ENCODE data around the gene ADAMTS19. TPM values are rescaled to one million over a fixed set of nuclear protein-coding genes. Genes with fewer than 3 reads are reported as not detected.

ADAMTS19 gene
- total and polyA plus RNA-seq, 11 donors = 0.16 to 1.2 (median 0.53) TPM; not detected in 3

DNA sequence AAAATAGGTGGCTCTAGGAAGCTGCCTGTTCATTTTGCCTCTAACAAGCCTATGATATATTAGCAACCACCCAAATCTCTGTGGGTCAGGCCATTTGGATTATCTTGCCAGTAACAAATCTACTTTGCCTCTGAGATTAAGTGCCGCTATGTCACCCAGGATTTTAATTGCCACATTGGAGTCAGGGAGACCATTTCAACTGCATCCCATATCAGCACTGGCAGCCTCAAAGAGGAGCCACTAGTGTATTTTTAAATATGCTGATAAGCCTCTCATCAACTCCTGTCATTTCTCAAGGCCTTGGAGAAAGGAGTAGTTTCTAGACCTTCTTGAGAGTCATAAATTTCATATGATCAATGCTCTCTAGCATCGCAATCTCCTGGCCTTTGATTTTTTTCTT lies 12.1 kb upstream of the ADAMTS19 start:
- Histone ChIP-seq H3K36me3 (no peaks in the 10 kb centered on the region), H3K27me3 (peaks cover 0 to 7% (median 0%) of the 10 kb centered on the region in 9 donors), H3K4me1 (no peaks in the 10 kb centered on the region), H3K27ac (no peak overlapping the region), H3K9me3 (no peaks in the 10 kb centered on the region), H3K4me3 (no peak overlapping the region)
- 57 to 70% (median 61%) methylated on average over 2 of the region's 2 CpGs for WGBS, 4 donors
- no peak for TF ChIP-seq POLR2A (IDR thresholded peaks at IDR 0.05)
- TF ChIP-seq, protein P1, sequence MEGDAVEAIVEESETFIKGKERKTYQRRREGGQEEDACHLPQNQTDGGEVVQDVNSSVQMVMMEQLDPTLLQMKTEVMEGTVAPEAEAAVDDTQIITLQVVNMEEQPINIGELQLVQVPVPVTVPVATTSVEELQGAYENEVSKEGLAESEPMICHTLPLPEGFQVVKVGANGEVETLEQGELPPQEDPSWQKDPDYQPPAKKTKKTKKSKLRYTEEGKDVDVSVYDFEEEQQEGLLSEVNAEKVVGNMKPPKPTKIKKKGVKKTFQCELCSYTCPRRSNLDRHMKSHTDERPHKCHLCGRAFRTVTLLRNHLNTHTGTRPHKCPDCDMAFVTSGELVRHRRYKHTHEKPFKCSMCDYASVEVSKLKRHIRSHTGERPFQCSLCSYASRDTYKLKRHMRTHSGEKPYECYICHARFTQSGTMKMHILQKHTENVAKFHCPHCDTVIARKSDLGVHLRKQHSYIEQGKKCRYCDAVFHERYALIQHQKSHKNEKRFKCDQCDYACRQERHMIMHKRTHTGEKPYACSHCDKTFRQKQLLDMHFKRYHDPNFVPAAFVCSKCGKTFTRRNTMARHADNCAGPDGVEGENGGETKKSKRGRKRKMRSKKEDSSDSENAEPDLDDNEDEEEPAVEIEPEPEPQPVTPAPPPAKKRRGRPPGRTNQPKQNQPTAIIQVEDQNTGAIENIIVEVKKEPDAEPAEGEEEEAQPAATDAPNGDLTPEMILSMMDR (IDR thresholded peaks at IDR 0.05) = no peak
- ATAC-seq = peak in 1 of 4 donors; percentile 39
- intact Hi-C loops (cut with DNase I) = no loop called here
- DNase-seq = no peak

GRCh38 chr5:129448654-129449053 lies 11.4 kb upstream of the ADAMTS19 start:
- H3K27ac ChIP-seq = no peak overlapping the region
- no peaks in the 10 kb centered on the region for H3K9me3 ChIP-seq
- no peaks in the 10 kb centered on the region for H3K36me3 ChIP-seq
- no peak for ATAC-seq
- intact Hi-C loops (cut with DNase I) = no loop called here
- H3K27me3 ChIP-seq = peaks cover 0 to 7% (median 0%) of the 10 kb centered on the region in 9 donors
- no peak for DNase-seq
- H3K4me1 ChIP-seq = no peaks in the 10 kb centered on the region
- no peak overlapping the region for H3K4me3 ChIP-seq
- 76 to 86% (median 81%) methylated on average over 4 of the region's 4 CpGs for WGBS, 4 donors
- TF ChIP-seq, protein P1 (IDR thresholded peaks at IDR 0.05) = no peak
- no peak for TF ChIP-seq POLR2A (IDR thresholded peaks at IDR 0.05)

GRCh38 chr5:129454461-129454860 lies 5.6 kb upstream of the ADAMTS19 start:
- no peak for DNase-seq
- intact Hi-C loops (cut with DNase I) = no loop called here
- 87 to 97% (median 91%) methylated on average over 2 of the region's 2 CpGs for WGBS, 4 donors

DNA sequence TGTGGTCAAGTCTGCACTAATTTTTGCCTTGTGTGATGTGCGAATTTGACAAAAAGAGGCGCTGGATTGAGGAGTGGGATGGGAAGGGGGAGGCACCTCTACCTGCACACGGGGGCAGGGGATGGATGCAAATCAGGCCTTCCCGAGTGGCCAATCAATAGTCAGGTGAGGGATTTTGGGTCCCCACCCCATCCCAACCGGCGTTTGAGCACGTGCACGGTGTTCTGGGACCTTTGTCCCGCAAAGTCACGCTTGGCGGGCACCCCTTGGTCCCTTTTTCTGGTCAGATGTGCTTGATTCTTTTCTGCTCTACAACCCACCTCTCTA lies 685 bp upstream of the ADAMTS19 start:
- H3K27me3 ChIP-seq = peaks cover 5 to 42% (median 13%) of the 10 kb centered on the region in 9 donors
- ATAC-seq = no peak
- intact Hi-C loops (cut with DNase I) = no loop called here

More at GRCh38 chr5:129454461-129454860, 5.6 kb upstream of the ADAMTS19 start:
- H3K36me3 ChIP-seq = no peaks in the 10 kb centered on the region
- H3K27me3 ChIP-seq = peaks cover 0 to 19% (median 1%) of the 10 kb centered on the region in 9 donors
- peaks cover 0 to 3% (median 0%) of the 10 kb centered on the region in 12 donors for H3K9me3 ChIP-seq
- H3K4me1 ChIP-seq = peaks cover 0 to under 1% (median 0%) of the 10 kb centered on the region in 12 donors
- H3K27ac ChIP-seq = no peak overlapping the region
- ATAC-seq = no peak
- TF ChIP-seq POLR2A (IDR thresholded peaks at IDR 0.05) = no peak
- TF ChIP-seq, protein P1 (IDR thresholded peaks at IDR 0.05) = no peak
- H3K4me3 ChIP-seq = no peak overlapping the region

More for the DNA sequence above, 685 bp upstream of the ADAMTS19 start:
- 37 to 76% (median 53%) methylated on average over 11 of the region's 11 CpGs for WGBS, 4 donors
- H3K36me3 ChIP-seq = no peaks in the 10 kb centered on the region
- TF ChIP-seq POLR2A (IDR thresholded peaks at IDR 0.05) = no peak
- TF ChIP-seq, protein P1 (IDR thresholded peaks at IDR 0.05) = no peak
- peak overlapping the region in 9 of 12 donors; percentile 41 to 63 (median 55) for H3K4me3 ChIP-seq
- DNase-seq = no peak
- H3K27ac ChIP-seq = peak overlapping the region in 3 of 12 donors; percentile 28 to 39 (median 36)
- peaks cover 0 to under 1% (median 0%) of the 10 kb centered on the region in 12 donors for H3K9me3 ChIP-seq
- peaks cover 0 to 22% (median 0%) of the 10 kb centered on the region in 12 donors for H3K4me1 ChIP-seq

All from heart left ventricle (tissue), 16 donors.